Measurements from ENCODE around the gene BBOX1.

DNA sequence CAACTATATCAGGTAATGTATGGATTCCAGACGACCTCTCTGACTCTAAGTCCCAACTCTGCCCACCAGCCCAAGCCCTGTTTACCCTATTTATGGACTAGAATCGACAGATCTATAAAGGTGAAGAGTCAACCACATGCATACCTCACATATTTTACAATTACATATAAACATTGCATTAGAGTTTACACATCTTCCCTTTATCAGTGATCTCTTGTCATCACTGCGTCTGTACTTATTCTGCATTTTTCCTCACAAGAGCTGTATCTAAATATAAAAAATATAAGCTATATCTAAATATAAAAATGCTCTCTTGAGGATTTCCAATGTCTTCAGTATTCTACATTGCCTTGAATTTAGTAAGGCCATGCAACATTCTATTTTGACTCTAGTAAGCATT is 38.2 kb upstream of the BBOX1 start:
- TF ChIP-seq POLR2A (IDR thresholded peaks at IDR 0.05; ENCODE audit: low read length) (no peak), GATA1 (IDR thresholded peaks at IDR 0.05; ENCODE audit: low read depth, low read length) (no peak)
